Activated CD8-positive, alpha-beta memory T cell treated with anti-CD3 and anti-CD28 coated beads, Interleukin-2, amount 50 U/mL, for 48 hours (primary cell): Measurements from ENCODE around the gene TACC2.
"Not testable (repeated sequence)": the region's sequence is repeated elsewhere in the genome, so short reads cannot be mapped to it uniquely, and the experiment has no call there.

Experiments
- DNase-seq: peaks from one replicate; pipeline ENCODE4 v3.0.0-alpha.2; 2020

The TACC2 gene

DNA sequence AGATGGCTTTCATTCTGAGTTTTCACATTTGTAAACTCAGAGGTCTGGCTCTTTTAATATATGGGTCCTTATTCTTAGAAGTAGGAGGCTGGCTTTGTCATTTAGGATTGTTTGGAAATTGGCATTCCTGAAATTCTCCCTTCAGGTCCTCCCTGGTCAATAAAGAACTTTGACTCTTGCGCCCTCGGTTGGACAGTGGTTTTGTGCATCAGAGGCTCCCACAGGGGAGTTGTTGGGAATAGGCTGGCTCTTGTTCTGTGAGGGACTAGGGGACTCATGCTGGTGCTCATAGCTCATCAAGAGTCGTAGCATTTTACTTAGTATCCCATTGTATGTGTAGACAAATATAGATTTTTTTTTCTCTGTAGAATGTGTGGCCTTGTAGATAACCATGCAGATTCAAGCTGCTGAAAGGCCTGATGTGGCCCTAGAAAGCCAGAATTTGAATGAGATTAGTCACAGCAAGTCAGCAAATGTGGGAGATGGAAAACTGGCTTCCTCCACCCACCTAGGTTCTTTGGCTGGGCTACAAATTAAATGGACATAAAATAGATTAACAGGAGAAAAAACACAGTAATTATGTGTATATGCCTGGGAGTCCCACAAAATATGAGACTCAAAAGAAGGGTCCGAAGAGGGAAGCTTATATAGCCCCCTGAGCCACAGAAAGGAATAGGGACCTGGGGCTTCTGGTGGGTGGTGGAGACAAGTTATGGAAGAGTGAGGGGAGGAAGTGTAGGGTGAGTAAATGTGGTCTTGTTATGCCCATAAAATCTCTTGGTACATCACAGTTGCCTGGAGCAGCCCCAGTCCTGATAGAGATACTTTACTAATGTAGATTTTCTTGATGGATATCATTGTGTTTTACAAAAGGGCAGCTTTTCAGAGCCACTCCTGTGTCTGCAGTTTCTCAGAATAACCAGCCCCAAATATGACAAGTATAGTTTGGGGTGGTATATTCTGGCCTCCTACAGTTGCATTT is 187.6 kb downstream of the TACC2 start:
- no peak for DNase-seq

DNA sequence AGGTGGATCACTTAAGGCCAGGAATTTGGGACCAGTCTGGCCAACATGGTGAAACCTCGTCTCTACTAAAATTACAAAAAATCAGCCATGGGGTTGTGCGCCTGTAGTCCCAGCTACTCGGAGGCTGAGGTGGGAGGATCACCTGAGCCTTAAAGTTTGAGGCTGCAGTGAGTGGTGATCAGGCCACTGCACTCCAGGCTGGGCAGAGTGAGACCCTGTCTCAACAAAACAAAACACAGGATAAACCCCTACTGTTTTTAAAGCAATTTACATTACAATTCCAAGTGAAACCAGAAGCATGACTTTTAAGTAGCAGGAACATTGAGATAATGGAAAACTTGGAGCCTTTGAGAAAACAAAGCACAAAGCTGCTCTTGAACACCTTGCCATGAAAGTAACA is 189.7 kb downstream of the TACC2 start:
- DNase-seq, result no peak

DNA sequence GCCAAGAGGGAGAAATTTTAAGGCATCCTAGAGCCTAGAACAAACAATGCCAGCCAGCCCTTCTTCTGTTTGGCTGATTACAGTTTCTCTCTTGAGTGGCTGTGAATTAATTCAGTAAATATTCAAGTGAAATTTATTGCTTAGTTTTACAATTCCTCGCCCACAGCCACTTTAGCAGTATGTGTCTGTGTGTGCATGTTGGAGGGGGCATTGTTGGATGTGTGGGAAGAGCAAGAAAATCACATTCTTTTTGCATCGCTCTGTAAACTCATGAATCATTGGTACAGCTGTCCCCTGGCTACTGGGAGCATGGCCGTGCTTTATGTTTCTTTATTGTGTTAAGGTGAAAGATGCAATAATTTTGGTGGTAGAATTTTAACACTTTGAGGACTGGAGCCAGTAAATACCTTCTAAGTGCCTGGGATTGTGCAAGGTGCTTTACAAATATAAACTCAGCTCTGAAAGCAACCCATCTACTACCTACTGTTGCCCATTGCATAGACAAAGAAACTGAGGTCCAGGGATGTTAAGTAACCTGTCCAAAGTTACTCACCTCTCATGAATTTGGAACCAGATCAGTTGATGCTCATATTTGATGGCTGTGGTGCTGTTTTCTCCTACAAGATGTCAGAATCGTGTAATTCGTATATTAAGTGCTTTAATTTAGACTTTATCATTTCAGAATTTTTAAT is 192.2 kb downstream of the TACC2 start:
- no peak for DNase-seq

GRCh38 chr10:122181876-122182275 is 192.9 kb downstream of the TACC2 start:
- no peak for DNase-seq

DNA sequence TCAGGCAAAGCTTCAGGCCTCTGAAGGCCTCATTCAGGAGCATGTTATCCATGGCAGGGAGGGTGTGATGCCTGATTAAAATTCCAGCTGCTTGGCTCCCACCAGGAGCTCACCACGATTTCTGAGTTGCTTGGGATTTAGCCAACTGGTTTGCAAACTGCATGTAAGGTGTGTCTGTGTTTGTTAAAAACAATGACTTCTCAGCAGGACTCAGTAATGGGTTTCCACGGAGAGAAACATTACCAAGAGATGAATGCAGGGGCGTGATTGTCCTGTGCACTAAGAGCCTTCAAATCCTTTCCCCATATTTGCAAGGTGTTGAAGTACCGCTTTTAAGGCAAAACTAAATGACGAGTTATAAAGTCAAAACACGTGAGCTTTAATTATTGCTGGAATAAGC is 193.3 kb downstream of the TACC2 start:
- DNase-seq, result no peak

DNA sequence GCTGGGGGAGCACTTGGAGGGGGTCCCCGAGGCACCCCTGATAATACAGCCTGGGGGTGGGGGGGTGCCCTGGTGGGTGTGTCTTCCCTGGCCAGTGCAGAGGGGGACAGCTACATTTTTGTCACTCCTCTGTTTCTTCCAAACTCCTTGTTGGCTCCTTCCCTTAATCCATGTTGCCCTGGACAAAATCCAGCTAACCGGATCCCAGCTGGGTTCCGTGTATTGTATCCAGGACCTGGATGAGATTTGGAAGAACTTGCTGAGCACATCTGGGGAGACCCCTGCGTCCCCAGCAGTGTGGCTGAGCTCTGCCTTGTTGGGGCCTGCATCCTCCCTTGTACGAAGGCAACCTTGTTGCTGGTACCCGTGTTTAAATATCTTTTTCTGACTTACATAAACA is 195.3 kb downstream of the TACC2 start:
- DNase-seq, result no peak

- no peak for DNase-seq
Observed at GRCh38 chr10:122185643-122186042, 196.7 kb downstream of the TACC2 start.

GRCh38 chr10:122186816-122187810 is 198.2 kb downstream of the TACC2 start:
- DNase-seq, result no peak

GRCh38 chr10:122188706-122189105 is 199.7 kb downstream of the TACC2 start:
- DNase-seq, result no peak

DNA sequence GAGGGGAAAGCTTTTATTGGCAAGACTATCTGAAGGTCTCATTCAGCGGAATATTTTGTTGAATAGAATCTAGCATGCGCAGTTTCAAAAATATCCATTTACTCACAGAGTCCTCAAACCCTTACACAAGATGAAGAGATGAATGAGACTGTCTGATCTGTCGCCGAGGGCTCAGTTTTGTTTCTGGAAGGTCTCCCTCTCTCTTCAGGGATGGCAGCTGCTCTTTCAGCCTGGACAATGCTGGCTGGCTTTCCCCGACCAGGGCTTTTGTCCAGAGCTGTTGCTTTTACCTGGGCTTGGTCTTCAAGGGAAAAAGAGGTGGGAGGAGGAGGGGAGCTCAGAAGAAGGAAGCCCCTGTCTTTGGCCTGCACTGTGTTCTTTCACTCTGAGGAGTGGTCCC is 200.2 kb downstream of the TACC2 start:
- DNase-seq, result no peak

GRCh38 chr10:122190176-122190943 is 201.4 kb downstream of the TACC2 start:
- DNase-seq, result no peak

DNA sequence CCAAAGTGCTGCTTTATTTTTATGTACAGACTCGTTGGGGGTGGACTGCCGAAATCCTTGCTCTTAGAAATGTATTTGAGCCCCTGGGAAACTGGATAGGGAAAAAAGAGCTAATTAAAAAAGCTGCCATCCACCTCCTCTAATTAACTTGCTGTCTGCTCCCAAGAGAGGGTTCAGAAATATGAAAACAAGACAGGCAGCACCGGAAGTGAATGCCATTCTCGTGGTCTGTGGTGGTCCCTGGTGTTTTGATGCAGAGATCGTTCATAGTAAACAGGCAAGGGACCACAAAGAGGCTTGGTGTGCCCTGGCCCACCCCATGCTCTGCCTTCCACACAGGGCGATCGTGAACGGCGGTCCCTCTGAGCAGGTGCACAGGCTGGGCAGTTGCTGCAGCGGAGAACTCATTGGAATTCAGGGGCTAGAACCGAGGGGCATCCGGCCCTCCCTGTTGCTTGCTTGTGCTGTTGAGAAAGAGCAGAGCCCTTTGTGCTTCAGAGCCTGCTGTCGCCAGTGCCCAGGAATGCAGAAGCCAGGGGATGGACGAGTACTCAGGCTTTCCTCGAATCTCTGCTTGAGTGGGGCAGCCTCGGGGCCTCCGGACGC is 203.1 kb downstream of the TACC2 start:
- no peak for DNase-seq

DNA sequence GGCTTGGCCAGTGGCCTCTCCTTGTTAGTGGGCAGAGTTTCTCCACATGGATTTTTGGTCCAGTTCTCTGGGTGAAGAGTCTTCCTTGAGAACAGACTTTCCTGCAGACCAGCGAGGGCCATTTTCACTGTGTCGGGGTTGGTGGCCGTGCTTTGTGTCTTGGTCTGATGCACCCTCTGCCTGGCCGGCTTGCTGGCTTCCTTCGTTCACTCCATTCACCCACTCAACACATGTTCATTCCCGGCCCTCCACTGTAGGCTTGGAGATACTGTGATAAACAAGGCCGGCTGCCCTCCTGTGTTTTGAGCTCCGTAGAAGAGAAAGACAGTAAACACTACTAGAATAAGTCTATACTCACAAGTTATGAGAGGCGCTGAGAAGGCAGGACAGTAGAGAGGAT is 205.3 kb downstream of the TACC2 start:
- no peak for DNase-seq

DNA sequence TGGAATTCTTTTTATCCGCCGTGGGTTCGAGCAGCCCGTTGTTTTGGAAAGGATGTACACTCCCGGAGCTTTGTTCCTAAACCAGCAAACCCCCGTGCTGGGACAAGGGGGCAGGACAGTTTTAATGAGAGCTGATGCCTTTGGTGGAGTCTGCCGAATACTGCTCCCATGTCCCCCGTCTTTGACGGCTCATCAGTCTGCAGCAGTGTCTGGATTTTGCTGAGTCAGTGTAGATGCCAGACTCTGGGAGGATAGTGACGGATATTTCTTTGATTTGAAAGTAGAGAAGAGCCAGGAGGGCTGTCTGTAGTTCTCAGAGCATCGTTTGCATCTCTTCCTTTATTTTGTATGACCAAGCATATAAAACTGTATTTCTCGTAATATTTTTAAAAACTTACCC is 207.3 kb downstream of the TACC2 start:
- no peak for DNase-seq

DNA sequence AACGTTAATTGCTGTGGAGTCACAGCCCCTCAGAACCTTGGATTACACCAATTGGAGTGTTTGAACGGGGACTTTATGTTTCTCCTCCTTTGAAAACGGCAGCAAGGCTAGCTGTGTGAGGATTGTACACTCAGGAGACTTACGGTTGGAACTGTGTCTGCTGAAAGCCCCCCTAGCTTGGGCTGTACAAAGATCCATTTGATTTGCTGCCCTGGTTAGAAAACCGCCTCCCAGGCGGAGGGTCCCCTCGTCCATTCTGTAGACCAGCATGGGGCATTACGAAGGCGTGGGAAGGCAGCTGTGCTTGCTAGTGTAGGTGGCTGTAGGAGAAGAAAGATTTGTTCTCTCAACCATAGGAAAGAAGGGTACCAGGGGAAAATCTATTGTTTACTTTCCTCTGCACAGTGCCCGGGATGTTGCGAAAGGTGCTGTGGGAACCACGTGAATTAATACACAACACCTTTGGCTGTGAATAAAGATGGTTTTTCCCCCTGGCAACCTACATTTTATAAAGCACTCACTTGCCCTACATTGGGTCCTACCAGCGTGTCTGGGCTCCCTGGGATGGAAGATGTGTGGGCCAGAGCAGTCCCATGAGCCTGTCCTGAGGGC is 208.8 kb downstream of the TACC2 start:
- no peak for DNase-seq

GRCh38 chr10:122198631-122199030 is 209.7 kb downstream of the TACC2 start:
- no peak for DNase-seq

DNA sequence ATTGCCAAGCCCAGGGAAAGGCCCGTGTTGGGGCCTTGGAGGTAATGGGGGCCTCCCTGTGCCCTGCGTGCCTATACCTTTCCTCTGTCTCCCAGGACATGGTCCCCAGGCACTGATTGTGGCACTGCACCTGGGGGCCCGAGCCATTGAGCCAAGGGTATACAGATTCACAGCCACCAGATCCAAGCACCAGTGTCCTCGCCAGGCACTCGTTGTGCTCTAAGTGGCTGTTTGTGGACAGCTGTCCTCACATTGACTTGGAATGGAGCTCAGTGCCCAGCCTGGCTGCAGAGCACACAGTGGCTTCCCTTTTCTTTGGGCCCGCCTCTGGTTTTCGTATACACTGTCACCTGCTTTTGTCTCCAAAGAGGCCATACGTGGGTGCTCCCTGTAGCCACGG is 210.1 kb downstream of the TACC2 start:
- no peak for DNase-seq

DNA sequence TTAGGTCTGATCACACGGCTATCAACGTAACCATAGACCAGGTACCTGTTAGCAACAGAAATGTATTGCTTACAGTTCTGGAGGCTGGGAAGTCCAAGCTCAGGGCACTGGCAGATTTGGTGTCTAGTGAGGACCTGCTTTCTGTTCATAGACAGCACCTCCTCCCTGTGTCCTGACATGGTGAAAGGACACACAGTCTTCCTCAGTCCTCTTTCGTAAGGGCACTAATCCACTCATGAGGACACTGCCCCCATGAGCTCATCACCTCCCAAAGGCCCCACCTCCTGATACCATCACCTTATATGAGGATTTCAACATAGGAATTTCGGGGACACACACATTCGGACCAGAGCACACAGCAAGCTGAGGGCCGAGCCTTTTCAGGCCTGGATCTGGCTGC is 210.7 kb downstream of the TACC2 start:
- DNase-seq, result no peak

- DNase-seq, result no peak
Observed at GRCh38 chr10:122201401-122201800, 212.4 kb downstream of the TACC2 start.

- not testable (repeated sequence) for DNase-seq
Observed at GRCh38 chr10:122203180-122203579, 214.2 kb downstream of the TACC2 start.
